ENCODE measurements around the gene GNG2.

Gene GNG2

DNA sequence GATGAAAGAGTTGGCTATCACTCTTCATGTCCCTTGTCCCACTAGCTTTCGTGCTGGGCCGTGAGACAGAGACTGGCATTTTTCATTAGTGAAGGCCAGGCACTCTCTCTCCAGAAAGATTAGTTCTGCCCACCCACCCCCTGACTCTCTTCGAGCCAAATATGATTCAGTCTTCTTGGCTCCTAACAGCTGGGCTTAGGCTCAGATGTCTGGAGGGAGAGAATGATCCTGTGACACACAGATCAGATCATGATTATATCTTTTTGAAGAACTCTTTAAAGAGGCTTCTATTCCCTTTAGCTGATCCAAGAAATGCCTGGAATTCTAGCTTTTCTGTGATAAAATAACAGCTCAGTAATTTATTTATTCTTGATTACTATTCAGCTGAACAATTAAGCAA lies 5.2 kb upstream of the GNG2 start:
- in situ Hi-C loops (cut with MboI; ENCODE audit: low sequenced_read_pairs), result no loop called here

DNA sequence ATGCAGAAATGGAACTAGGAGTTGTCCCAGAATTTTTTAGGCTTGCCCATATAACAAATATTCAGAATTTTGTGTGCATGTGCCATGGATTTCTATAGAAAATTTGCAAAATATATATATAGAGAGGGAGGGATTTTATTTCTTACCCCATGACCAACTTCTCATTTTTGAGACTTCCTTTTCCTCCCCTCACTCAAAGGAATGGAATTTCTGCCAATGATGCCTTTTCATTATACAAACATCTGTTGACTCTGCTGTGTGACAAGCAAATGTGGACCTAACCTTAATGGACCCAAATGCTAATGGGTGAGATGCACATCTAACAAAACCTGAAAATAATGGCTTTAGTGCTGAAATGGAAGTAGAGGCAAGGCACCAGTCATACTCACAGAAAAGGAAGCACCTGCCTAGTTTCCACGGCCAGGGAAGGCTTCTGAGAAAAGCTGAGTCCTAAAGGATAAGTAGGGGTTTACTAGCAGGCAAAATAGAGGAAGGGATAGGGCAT lies 3.6 kb upstream of the GNG2 start:
- in situ Hi-C loops (cut with MboI; ENCODE audit: low sequenced_read_pairs), result no loop called here

DNA sequence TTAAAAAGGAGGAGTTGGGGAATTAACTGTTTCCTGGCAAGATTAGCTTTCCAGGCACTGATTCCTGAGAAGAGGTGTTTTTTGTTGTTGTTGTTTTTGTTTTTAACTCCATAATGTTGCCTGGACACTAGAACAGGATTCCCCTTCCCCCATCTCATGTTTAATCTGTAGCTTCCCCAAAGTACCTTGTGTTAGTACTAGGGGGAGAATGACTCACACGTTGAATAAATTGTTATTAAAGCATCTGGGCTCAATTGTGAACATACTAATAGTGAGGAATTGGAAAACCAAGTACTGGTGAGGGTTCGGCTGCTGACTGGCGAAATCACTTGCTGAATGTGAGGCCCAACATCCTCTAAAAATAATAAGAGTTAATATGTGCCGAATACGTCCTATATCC lies 1.3 kb upstream of the GNG2 start:
- in situ Hi-C loops (cut with MboI; ENCODE audit: low sequenced_read_pairs), result no loop called here

DNA sequence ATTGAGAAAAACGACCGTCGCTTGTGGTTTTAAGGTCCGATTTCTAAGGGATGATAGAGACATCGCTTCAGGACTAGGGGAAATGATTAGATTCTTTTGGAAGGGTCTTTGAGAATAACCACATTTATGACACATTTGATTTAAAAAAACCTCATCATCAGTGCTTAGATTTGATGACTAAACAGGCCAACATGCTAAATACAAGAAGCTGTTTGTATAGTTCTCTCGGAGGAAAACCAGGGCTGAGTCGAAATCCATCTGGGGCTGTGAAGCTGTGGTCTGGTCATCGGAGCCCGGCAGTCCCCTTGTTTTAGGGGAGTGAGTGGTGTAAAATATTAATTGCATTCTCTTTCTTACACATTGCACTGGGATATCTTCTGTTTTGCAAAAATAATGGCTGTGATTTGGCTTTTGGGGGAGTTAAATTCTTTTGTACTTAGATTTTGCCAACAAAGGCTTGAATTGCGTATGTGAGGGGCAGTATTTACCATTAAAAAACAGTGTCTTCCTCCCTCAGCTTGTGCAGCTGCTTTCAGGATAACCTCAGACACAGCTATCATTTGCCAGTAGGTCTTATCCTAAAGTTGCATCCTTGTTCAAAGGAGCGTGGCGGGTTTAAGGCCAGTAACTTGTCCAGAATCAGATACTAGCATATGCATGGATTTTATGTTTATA lies 550 bp downstream of the GNG2 start:
- in situ Hi-C loops (cut with MboI; ENCODE audit: low sequenced_read_pairs), result no loop called here

DNA sequence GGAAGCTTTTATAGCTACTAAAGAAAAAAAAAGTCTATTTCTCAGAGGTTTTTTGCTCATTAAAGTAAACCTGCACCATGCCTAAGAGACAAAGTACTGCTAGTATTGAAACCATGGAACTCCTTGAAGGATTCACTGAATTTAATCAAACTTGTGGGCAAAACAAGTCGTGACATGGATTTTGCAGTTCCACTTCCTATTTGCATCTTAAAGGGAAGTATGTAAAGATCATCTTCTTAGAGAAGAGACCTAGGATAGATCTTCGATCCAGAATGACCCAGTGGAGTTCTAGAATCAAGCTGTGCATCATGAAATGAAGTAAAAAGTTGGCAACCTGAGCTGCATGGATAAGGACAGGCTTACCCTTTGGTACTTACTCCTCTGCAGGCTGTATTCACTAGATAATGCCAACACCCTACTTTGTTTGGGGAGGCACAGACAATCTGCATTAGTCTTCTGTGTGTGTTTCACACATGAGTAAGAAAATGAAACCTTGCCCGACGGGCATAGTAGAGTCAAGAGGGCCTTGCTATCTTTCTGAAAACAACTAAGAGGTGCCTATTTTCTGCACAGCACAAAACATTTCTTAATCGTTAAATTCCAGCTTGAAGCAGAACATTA lies 1.9 kb downstream of the GNG2 start:
- in situ Hi-C loops (cut with MboI; ENCODE audit: low sequenced_read_pairs), result no loop called here

- in situ Hi-C loops (cut with MboI; ENCODE audit: low sequenced_read_pairs), result no loop called here
Observed at GRCh38 chr14:51862860-51863259, 2.4 kb downstream of the GNG2 start.

GRCh38 chr14:51865953-51866747 lies 5.7 kb downstream of the GNG2 start:
- in situ Hi-C loops (cut with MboI; ENCODE audit: low sequenced_read_pairs), result no loop called here

- in situ Hi-C loops (cut with MboI; ENCODE audit: low sequenced_read_pairs), result no loop called here
Observed at GRCh38 chr14:51867741-51868140, 7.3 kb downstream of the GNG2 start.

- in situ Hi-C loops (cut with MboI; ENCODE audit: low sequenced_read_pairs), result no loop called here
Observed at GRCh38 chr14:51868405-51868804, 8.0 kb downstream of the GNG2 start.

DNA sequence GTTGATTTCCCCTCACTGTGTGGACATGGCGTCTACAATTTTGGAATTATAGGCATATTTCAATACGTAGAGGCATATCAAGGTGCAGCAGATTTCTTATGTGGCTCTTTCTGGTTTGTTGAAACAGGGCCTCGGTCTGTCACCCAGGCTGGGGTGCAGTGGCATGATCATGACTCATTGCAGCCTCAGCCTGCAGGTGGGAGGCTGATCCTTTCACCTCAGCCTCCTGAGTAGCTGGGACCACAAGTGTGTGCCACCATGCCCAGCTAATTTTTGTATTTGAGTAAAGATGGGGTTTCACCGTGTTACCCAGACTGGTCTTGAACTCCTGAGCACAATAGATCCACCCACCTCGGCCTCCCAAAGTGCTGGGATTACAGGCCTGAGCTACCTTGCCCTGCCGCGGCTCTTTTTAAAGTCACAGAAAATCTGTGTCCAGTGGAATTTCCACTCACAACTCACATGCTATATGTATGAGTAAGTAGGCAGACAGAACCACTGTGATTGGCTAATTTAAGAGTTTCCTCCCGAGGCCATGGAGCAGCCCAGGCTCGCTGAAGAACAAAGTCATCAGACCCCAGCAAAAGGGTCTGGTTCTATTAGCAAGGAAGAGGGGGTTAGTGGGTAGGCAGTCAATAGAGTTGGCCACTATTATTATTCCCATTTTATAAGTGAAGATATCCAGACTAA lies 9.1 kb downstream of the GNG2 start:
- in situ Hi-C loops (cut with MboI; ENCODE audit: low sequenced_read_pairs), result no loop called here

GRCh38 chr14:51870606-51871005 lies 10.2 kb downstream of the GNG2 start:
- in situ Hi-C loops (cut with MboI; ENCODE audit: low sequenced_read_pairs), result no loop called here

- in situ Hi-C loops (cut with MboI; ENCODE audit: low sequenced_read_pairs), result no loop called here
Observed at GRCh38 chr14:51871846-51872245, 11.4 kb downstream of the GNG2 start.

DNA sequence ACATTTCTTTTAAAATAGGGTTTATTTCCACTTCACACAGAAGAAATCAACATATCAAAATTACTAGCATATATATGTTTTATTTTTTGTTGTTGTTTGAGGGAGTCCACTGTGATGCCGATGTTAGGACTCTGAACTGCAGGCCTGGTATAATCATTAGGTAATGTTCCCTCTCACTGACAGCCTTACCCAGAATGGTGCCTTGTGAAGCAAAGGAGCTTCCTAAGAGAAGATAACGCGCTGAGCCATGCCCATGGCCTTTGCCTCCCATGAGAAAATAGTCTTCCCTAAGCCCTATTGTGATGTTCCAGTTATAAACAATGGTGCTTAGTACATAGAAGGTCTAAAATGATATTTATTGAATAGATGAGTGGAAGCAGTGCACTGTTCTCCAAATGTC lies 12.0 kb downstream of the GNG2 start:
- in situ Hi-C loops (cut with MboI; ENCODE audit: low sequenced_read_pairs), result no loop called here

- in situ Hi-C loops (cut with MboI; ENCODE audit: low sequenced_read_pairs), result no loop called here
Observed at GRCh38 chr14:51873221-51873893, 12.9 kb downstream of the GNG2 start.

GRCh38 chr14:51877810-51878209 lies 17.4 kb downstream of the GNG2 start:
- in situ Hi-C loops (cut with MboI; ENCODE audit: low sequenced_read_pairs), result no loop called here

DNA sequence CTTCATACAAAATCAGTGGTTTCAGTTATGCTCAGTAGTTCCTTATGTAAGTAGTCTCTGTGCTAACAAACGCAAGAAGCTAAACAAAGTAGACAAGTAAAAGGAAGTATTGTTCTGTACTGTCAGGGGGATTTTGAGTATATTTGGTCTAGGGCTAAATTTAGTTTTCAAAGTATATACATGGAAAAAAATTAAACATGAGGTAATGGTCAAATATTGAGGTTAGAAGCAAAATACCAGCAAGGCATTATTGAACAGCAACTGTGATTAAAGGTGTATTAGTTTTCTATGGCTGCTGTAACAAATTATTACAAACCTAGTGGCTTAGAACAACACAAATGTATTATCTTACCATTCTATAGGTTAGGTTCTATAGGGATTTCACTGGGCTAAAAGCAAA lies 18.8 kb downstream of the GNG2 start:
- in situ Hi-C loops (cut with MboI; ENCODE audit: low sequenced_read_pairs), result no loop called here

GRCh38 chr14:51880835-51881580 lies 20.6 kb downstream of the GNG2 start:
- in situ Hi-C loops (cut with MboI; ENCODE audit: low sequenced_read_pairs), result no loop called here

DNA sequence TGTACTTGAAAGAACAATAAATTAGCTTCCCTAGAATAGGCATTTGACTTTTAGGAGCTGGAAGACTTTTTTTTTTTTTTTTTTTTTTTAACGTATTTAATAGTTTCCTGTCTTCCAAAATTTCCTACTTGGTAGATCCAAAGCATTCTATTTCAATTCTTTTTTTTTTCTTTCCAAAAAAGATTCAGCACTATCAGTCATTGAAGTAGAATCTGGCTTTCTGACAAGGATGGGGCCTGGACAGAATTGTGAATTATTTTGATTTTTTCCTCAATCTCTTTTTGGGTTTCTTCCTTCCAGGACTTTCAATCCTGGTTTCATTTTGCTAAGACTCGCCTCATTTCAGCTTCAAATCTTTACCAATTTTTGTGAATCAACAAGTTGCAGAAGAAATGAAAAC lies 21.2 kb downstream of the GNG2 start:
- in situ Hi-C loops (cut with MboI; ENCODE audit: low sequenced_read_pairs), result no loop called here

GRCh38 chr14:51883232-51883631 lies 22.8 kb downstream of the GNG2 start:
- in situ Hi-C loops (cut with MboI; ENCODE audit: low sequenced_read_pairs), result no loop called here

All from hTERT RPE-1 (cell line).